ENCODE results near the gene CBX2. TPM values are rescaled to one million over a fixed set of nuclear protein-coding genes. Genes with fewer than 3 reads are reported as not detected.

The CBX2 gene
- polyA plus RNA-seq, 1 of the 3 experiments (the other 2 are of a cell fraction) = 22.4 TPM

- CTCF ChIA-PET = interaction anchor here (1.1 to 4.8 kb wide), 15 partner anchors 8 to 246 kb away, joined by 3 to 62 read pairs (median 6); no protein-coding TSS in a partner anchor
- peaks cover 15 to 28% of the 10 kb centered on the region in 2 experiments for H3K36me3 ChIP-seq (replicated peaks in 1 of 2; ENCODE audit: control insufficient read depth in 1 of 2, insufficient read depth in 2 of 2, low read length in 1 of 2)
- peaks cover 22 to 51% of the 10 kb centered on the region in 2 experiments for H3K4me1 ChIP-seq (ENCODE audit: control insufficient read depth in 1 of 2, insufficient read depth in 2 of 2, low read depth in 1 of 2, low read length in 1 of 2)
Observed at GRCh38 chr17:79836510-79836971, 58.6 kb downstream of the CBX2 start.

More at GRCh38 chr17:79836510-79836971, 58.6 kb downstream of the CBX2 start:
- Histone ChIP-seq H2AFZ (ENCODE audit: low read depth) (no peak overlapping the region), H3K9me2 (no peaks in the 10 kb centered on the region), H3K27ac (ENCODE audit: low read depth in 2 of 2, low read length in 1 of 2) (no peak overlapping the region), H3K9ac (no peak overlapping the region), H3K9me3 (no peaks in the 10 kb centered on the region), H3K4me2 (peak overlapping the region; percentile 86; the same call in 1 of the 2 replicates), H3F3A (replicated peaks; ENCODE audit: insufficient read depth) (peaks cover 26% of the 10 kb centered on the region), H3K27me3 (ENCODE audit: insufficient read depth) (peaks cover 19% of the 10 kb centered on the region), H3K4me3 (ENCODE audit: low read depth in 2 of 2, low read length in 1 of 2) (no peak overlapping the region), H4K20me1 (ENCODE audit: insufficient read depth) (peaks cover 46% of the 10 kb centered on the region), H3K79me2 (ENCODE audit: insufficient read depth) (peaks cover 36% of the 10 kb centered on the region)
- WGBS (ENCODE audit: low lambda C conversion rate) = 74% methylated on average over 10 of the region's 18 CpGs
- no peak for TF ChIP-seq MEF2A (IDR thresholded peaks at IDR 0.05; ENCODE audit: borderline replicate concordance, low read depth)
- no peak for TF ChIP-seq TAF1 (IDR thresholded peaks at IDR 0.05; ENCODE audit: borderline replicate concordance, low read depth, low read length)
- no peak for TF ChIP-seq FOSL2 (IDR thresholded peaks at IDR 0.05; ENCODE audit: borderline replicate concordance, low read depth)
- TF ChIP-seq RXRA (IDR thresholded peaks at IDR 0.05; ENCODE audit: borderline replicate concordance, low read depth) = no peak
- TF ChIP-seq RFX5 (IDR thresholded peaks at IDR 0.05; ENCODE audit: low read length) = no peak
- TF ChIP-seq TCF12 (IDR thresholded peaks at IDR 0.05) = no peak
- no peak for TF ChIP-seq PBX3 (IDR thresholded peaks at IDR 0.05)
- TF ChIP-seq RAD21 (IDR thresholded peaks at IDR 0.05; ENCODE audit: low read length) = no peak
- TF ChIP-seq MAX (IDR thresholded peaks at IDR 0.05; ENCODE audit: low read depth) = no peak
- no peak for TF ChIP-seq IRF3 (IDR thresholded peaks at IDR 0.05; ENCODE audit: low read depth, low read length)
- TF ChIP-seq NRF1 (IDR thresholded peaks at IDR 0.05; ENCODE audit: low read depth, low read length) = no peak
- no peak for TF ChIP-seq USF1 (IDR thresholded peaks at IDR 0.05; ENCODE audit: borderline replicate concordance, low read depth)
- TF ChIP-seq NFIC (IDR thresholded peaks at IDR 0.05; ENCODE audit: borderline replicate concordance) = no peak
- TF ChIP-seq MXI1 (IDR thresholded peaks at IDR 0.05; ENCODE audit: low read depth, low read length) = no peak
- no peak for TF ChIP-seq CTCF (IDR thresholded peaks at IDR 0.05)
- no peak for TF ChIP-seq YY1 (IDR thresholded peaks at IDR 0.05; ENCODE audit: low read depth)
- no peak for DNase-seq
- POLR2A ChIA-PET = interaction anchor here (0.9 to 1.4 kb wide), 2 partner anchors 26 to 40 kb away, joined by 4 to 7 read pairs; partner anchors contain the start of gene CBX8

Measured in SK-N-SH (cell line).